PFSK-1 (cell line): ENCODE measurements around the gene DNAJC27.

ENCODE experiments used
- FOXP2 ChIP-seq: optimal IDR thresholded peaks from 2 replicates; pipeline ENCODE3; 2011; ENCODE audit warnings: borderline replicate concordance, control low read depth, inconsistent platforms; ENCODE audit not compliant: insufficient read depth; ENCODE audit errors: extremely low read length, extremely low read depth
- POLR2AphosphoS5 ChIP-seq: IDR thresholded peaks from 2 replicates; pipeline ENCODE4 v1.6.1; 2012; ENCODE audit warnings: low read depth, mild to moderate bottlenecking, control low read depth, low read length, moderate library complexity
- REST ChIP-seq, 2 experiments: IDR thresholded peaks; 2 replicates each; pipeline versions ENCODE4 v1.6.1 to v1.8.0; 2011 to 2012; ENCODE audit warnings: low read depth in 2 of 2, low read length in 2 of 2, control low read depth in 1 of 2, inconsistent platforms in 1 of 2, mild to moderate bottlenecking in 1 of 2, moderate library complexity in 1 of 2; ENCODE audit not compliant: insufficient read depth in 1 of 2
- SIN3A ChIP-seq: IDR thresholded peaks from 2 replicates; pipeline ENCODE4 v1.6.1; 2012; ENCODE audit warnings: mild to moderate bottlenecking, low read length, moderate library complexity, borderline replicate concordance; ENCODE audit not compliant: insufficient read depth
- TAF1 ChIP-seq: IDR thresholded peaks from 2 replicates; pipeline ENCODE4 v1.6.1; 2012; ENCODE audit warnings: low read length, control low read depth, borderline replicate concordance; ENCODE audit not compliant: insufficient read depth

- TF ChIP-seq REST (IDR thresholded peaks at IDR 0.05; ENCODE audit: insufficient read depth in 1 of 2, low read depth in 2 of 2, low read length in 2 of 2) (no peak), POLR2AphosphoS5 (no peak), SIN3A (no peak), TAF1 (no peak), FOXP2 (no peak)
Measured at GRCh38 chr2:24924266-24924665, 47.5 kb downstream of the DNAJC27 start.
